HepG2 (cell line): ENCODE data around the gene TIMM10. TPM values are rescaled to one million over a fixed set of nuclear protein-coding genes. Genes with fewer than 3 reads are reported as not detected.

ENCODE experiments used
- ARNTL ChIP-seq: sonication (generic); formaldehyde crosslinking; IDR thresholded peaks from 2 replicates; pipeline ENCODE4 v1.4.0; 2020; ENCODE audit warnings: mild to moderate bottlenecking, missing genetic modification reagents
- ATF7-NPFF ChIP-seq: sonication (generic); formaldehyde crosslinking; IDR thresholded peaks from 2 replicates; pipeline ENCODE4 v1.8.1; 2023; ENCODE audit warnings: mild to moderate bottlenecking, low read depth, missing genetic modification reagents, moderate library complexity
- BRD4 ChIP-seq: sonication (generic); formaldehyde crosslinking; IDR thresholded peaks from 2 replicates; pipeline ENCODE4 v1.4.0; 2020; ENCODE audit warnings: missing genetic modification reagents
- CHD4 ChIP-seq: fragments of 200-600 bp; sonication (generic); IDR thresholded peaks from 2 replicates; pipeline ENCODE4 v1.7.0; 2017; ENCODE audit warnings: mild to moderate bottlenecking, low read length, borderline replicate concordance
- ELF4 ChIP-seq: sonication (generic); formaldehyde crosslinking; IDR thresholded peaks from 2 replicates; pipeline ENCODE4 v1.5.0; 2020; ENCODE audit warnings: missing genetic modification reagents, mild to moderate bottlenecking, moderate library complexity, borderline replicate concordance
- FOXC1 ChIP-seq: sonication (generic); formaldehyde crosslinking; IDR thresholded peaks from 2 replicates; pipeline ENCODE4 v1.8.0; 2022; ENCODE audit warnings: mild to moderate bottlenecking, missing genetic modification reagents, borderline replicate concordance
- HDAC6 ChIP-seq: fragments of 200-600 bp; sonication (generic); IDR thresholded peaks from 2 replicates; pipeline ENCODE4 v1.7.0; 2017; ENCODE audit warnings: mild to moderate bottlenecking, antibody characterized with exemption, low read length, low read depth
- HOXA7 ChIP-seq: sonication (generic); formaldehyde crosslinking; IDR thresholded peaks from 2 replicates; pipeline ENCODE4 v1.8.1; 2022; ENCODE audit warnings: mild to moderate bottlenecking, missing genetic modification reagents, moderate library complexity
- KAT2B ChIP-seq: fragments of 150-350 bp; IDR thresholded peaks from 2 replicates; pipeline ENCODE4 v1.6.1; 2014; ENCODE audit warnings: low read depth, low read length, borderline replicate concordance
- MAZ ChIP-seq, 2 experiments: sonication (generic) in 1 of 2; formaldehyde crosslinking in 1 of 2; IDR thresholded peaks; 2 replicates each; pipeline versions ENCODE4 v1.5.0 to v1.6.1; 2012 to 2020; ENCODE audit warnings: low read depth in 2 of 2, mild to moderate bottlenecking in 2 of 2, borderline replicate concordance in 1 of 2, improper control_type of control experiment in 1 of 2, low read length in 1 of 2, missing genetic modification reagents in 1 of 2, moderate library complexity in 1 of 2
- MXD4 ChIP-seq: IDR thresholded peaks from 2 replicates; pipeline ENCODE4 v1.6.1; 2016; ENCODE audit warnings: mild to moderate bottlenecking, missing biosample characterization, missing genetic modification reagents
- MYC ChIP-seq: sonication (generic); formaldehyde crosslinking; IDR thresholded peaks from 2 replicates; pipeline ENCODE4 v1.9.0; 2021; ENCODE audit warnings: missing genetic modification reagents, borderline replicate concordance
- SATB2 ChIP-seq: sonication (generic); formaldehyde crosslinking; IDR thresholded peaks from 2 replicates; pipeline ENCODE4 v1.5.0; 2020; ENCODE audit warnings: missing genetic modification reagents
- SOX13 ChIP-seq, 3 experiments: fragments of 450-650 bp in 1 of 3; sonication (generic) in 1 of 3; formaldehyde crosslinking in 1 of 3; IDR thresholded peaks in 2 of 3; conservative IDR thresholded peaks in 1 of 3; 2 replicates each; pipeline versions ENCODE4 v1.5.0 to v1.6.1; 2016 to 2020; ENCODE audit warnings: antibody characterized with exemption in 1 of 3, mild to moderate bottlenecking in 1 of 3, missing compliant biosample characterization in 1 of 3, missing genetic modification reagents in 1 of 3, moderate library complexity in 1 of 3
- ZBTB49 ChIP-seq: sonication (generic); formaldehyde crosslinking; IDR thresholded peaks from 2 replicates; pipeline ENCODE4 v1.4.0; 2020; ENCODE audit warnings: missing genetic modification reagents, borderline replicate concordance
- ZNF292 ChIP-seq: sonication (generic); formaldehyde crosslinking; IDR thresholded peaks from 2 replicates; pipeline ENCODE4 v1.8.1; 2022; ENCODE audit warnings: mild to moderate bottlenecking, low read depth, missing genetic modification reagents, borderline replicate concordance
- ZNF543 ChIP-seq: sonication (generic); formaldehyde crosslinking; IDR thresholded peaks from 2 replicates; pipeline ENCODE4 v1.4.0; 2020; ENCODE audit warnings: mild to moderate bottlenecking, missing genetic modification reagents
- ZNF747 ChIP-seq: sonication (generic); formaldehyde crosslinking; IDR thresholded peaks from 2 replicates; pipeline ENCODE4 v1.8.1; 2023; ENCODE audit warnings: missing genetic modification reagents, mild to moderate bottlenecking, borderline replicate concordance
- ZNF776 ChIP-seq: sonication (generic); formaldehyde crosslinking; IDR thresholded peaks from 2 replicates; pipeline ENCODE4 v1.4.0; 2020; ENCODE audit warnings: mild to moderate bottlenecking, missing genetic modification reagents
- ZNF788 ChIP-seq: sonication (generic); formaldehyde crosslinking; IDR thresholded peaks from 2 replicates; pipeline ENCODE4 v1.5.0; 2020; ENCODE audit warnings: mild to moderate bottlenecking, missing genetic modification reagents, borderline replicate concordance
- ZSCAN12 ChIP-seq: sonication (generic); formaldehyde crosslinking; IDR thresholded peaks from 2 replicates; pipeline ENCODE4 v1.9.0; 2021; ENCODE audit warnings: mild to moderate bottlenecking, missing genetic modification reagents
- polyA plus RNA-seq, 8 experiments: library from polyadenylated mRNA; depleted of rRNA in 3 of 8; stranded (reverse) in 7 of 8; unstranded in 1 of 8; fragments of >200 nt; fragmentation: Illumina TruSeq in 4 of 8; extraction: Trizol in 4 of 8; gene quantifications; 2 replicates each; pipeline versions ENCODE4 v1.2.1 to v1.2.3, GENCODE V29; 2011 to 2016; ENCODE audit warnings: low read depth in 4 of 8, missing spikeins in 1 of 8, mixed read lengths in 1 of 8; ENCODE audit not compliant: insufficient read depth in 1 of 8
- total RNA-seq, 5 experiments: library from RNA; depleted of rRNA; stranded (reverse); fragments of >200 nt; fragmentation: Illumina TruSeq; extraction: Trizol; gene quantifications; 2 replicates each; pipeline ENCODE4 v1.2.3, GENCODE V29; 2016; ENCODE audit warnings: low read depth in 1 of 5
- TF ChIP-seq, protein P1 (sequence below): sonication (generic); formaldehyde crosslinking; conservative IDR thresholded peaks from 2 replicates; pipeline ENCODE4 v1.4.0; 2020; ENCODE audit warnings: missing genetic modification reagents

The TIMM10 gene
- total and polyA plus RNA-seq, 2 of the 13 experiments (the other 11 are each of a cell fraction or from before 2014, with no cell fraction given), result 67.8 to 82.2 TPM

DNA sequence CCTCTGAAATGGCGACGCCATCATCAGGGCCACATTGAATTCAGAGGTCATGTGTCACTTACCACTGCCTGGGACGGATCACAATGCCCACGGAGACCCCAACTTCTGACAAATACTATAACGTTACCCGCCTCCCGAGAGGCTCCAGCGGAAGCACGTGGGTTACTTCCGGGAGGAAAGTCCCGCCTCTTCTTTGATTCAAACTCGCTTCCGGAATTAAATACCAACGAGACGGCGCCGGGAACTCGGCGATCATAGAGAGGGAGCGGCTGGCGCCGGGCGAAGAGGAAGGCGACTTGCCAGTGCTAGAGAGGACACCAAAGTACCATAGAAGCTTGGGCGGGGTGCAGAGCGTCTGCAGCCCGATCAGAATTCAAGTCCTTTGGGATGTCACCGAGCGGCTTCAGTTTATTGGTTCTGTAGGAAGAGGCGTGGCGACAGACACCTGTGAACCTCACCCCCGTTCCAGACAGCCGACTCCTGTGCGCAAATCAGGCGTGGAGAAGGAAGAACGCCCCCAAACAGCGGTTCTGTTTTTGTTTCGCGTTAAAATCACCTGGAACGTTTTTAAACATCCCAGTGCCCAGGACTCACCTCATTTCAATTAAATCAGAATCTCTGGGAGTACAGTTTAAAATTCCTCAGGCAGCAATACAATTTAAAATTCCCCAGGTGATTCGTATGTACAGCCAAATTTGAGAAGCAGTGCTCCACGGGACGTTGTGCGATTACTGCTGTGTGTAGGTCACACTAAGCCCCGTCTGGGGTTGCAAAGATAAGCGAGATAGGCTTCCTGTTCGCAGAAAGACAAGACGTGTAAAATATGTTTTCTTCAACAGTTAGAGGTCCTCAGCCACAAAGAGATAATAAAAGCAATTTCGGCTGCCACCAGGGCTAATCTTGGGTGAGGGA is at the start of gene TIMM10 (continued):
- TF ChIP-seq BRD4, result 0 out of 2 replicates have a peak, but pooled peaks have one; percentile 52
- no peak; the same call in 1 of the 2 replicates for TF ChIP-seq SOX13 (IDR thresholded peaks at IDR 0.05)
- TF ChIP-seq SOX13 (CRISPR knock-in tag; conservative IDR thresholded peaks at IDR 0.05 in 1 of 2, IDR thresholded peaks at IDR 0.05 in 1 of 2), result peak in 1 of 2 experiments; percentile 43; a peak in 2 of 4 replicates
- no peak for TF ChIP-seq FOXC1 (CRISPR knock-in tag)
- TF ChIP-seq ZSCAN12 (CRISPR knock-in tag), result no peak
- TF ChIP-seq HOXA7, result no peak
- peak; percentile 99 for TF ChIP-seq MXD4 (CRISPR knock-in tag)
- TF ChIP-seq ZNF543 (CRISPR knock-in tag), result no peak
- TF ChIP-seq ATF7-NPFF, result no peak
- 0 out of 2 replicates have a peak, but pooled peaks have one; percentile 14 for TF ChIP-seq MAZ (IDR thresholded peaks at IDR 0.05; ENCODE audit: borderline replicate concordance, low read depth, low read length)
- peak; percentile 79 for TF ChIP-seq MAZ (CRISPR knock-in tag; IDR thresholded peaks at IDR 0.05; ENCODE audit: low read depth)
- TF ChIP-seq MYC (CRISPR knock-in tag), result peak; percentile 91
- TF ChIP-seq ZNF292 (CRISPR knock-in tag), result no peak
- TF ChIP-seq HDAC6, result no peak
- 0 out of 2 replicates have a peak, but pooled peaks have one; percentile 47 for TF ChIP-seq SATB2
- no peak for TF ChIP-seq ARNTL (CRISPR knock-in tag)
- no peak for TF ChIP-seq ZBTB49 (CRISPR knock-in tag)
- TF ChIP-seq, protein P1, sequence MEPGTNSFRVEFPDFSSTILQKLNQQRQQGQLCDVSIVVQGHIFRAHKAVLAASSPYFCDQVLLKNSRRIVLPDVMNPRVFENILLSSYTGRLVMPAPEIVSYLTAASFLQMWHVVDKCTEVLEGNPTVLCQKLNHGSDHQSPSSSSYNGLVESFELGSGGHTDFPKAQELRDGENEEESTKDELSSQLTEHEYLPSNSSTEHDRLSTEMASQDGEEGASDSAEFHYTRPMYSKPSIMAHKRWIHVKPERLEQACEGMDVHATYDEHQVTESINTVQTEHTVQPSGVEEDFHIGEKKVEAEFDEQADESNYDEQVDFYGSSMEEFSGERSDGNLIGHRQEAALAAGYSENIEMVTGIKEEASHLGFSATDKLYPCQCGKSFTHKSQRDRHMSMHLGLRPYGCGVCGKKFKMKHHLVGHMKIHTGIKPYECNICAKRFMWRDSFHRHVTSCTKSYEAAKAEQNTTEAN (CRISPR knock-in tag), result no peak; the same call in 1 of the 2 replicates
- no peak for TF ChIP-seq ZNF776
- peak; percentile 62; the same call in 1 of the 2 replicates for TF ChIP-seq ZNF747 (CRISPR knock-in tag)
- no peak for TF ChIP-seq CHD4
- TF ChIP-seq KAT2B, result no peak
- peak; percentile 38; the same call in 1 of the 2 replicates for TF ChIP-seq ZNF788 (CRISPR knock-in tag)
- peak; percentile 94 for TF ChIP-seq ELF4 (CRISPR knock-in tag)
